ENCODE results near the gene TRAP1.

The TRAP1 gene

GRCh38 chr16:3759736-3760135 is 42.4 kb upstream of the TRAP1 start:
- DNase-seq (ENCODE audit: extremely low spot score) = no peak
- ChIA-PET POLR2A (no interaction called here), CTCF (no interaction called here)
- TF ChIP-seq FOXM1 (IDR thresholded peaks at IDR 0.05; ENCODE audit: borderline replicate concordance) (no peak), FOXA1 (IDR thresholded peaks at IDR 0.05) (no peak), LEF1 (IDR thresholded peaks at IDR 0.05; ENCODE audit: borderline replicate concordance) (no peak), ZNF384 (IDR thresholded peaks at IDR 0.05) (no peak), CTBP1 (IDR thresholded peaks at IDR 0.05; ENCODE audit: borderline replicate concordance) (no peak), PKNOX1 (IDR thresholded peaks at IDR 0.05) (no peak), NFRKB (IDR thresholded peaks at IDR 0.05) (no peak), ELF4 (IDR thresholded peaks at IDR 0.05) (no peak), BHLHE40 (IDR thresholded peaks at IDR 0.05; ENCODE audit: borderline replicate concordance) (no peak), L3MBTL2 (conservative IDR thresholded peaks at IDR 0.05) (no peak), SUZ12 (IDR thresholded peaks at IDR 0.05) (no peak), TARDBP (IDR thresholded peaks at IDR 0.05) (no peak), HDGF (IDR thresholded peaks at IDR 0.05; ENCODE audit: borderline replicate concordance) (no peak), FOXK2 (IDR thresholded peaks at IDR 0.05) (no peak)

DNA sequence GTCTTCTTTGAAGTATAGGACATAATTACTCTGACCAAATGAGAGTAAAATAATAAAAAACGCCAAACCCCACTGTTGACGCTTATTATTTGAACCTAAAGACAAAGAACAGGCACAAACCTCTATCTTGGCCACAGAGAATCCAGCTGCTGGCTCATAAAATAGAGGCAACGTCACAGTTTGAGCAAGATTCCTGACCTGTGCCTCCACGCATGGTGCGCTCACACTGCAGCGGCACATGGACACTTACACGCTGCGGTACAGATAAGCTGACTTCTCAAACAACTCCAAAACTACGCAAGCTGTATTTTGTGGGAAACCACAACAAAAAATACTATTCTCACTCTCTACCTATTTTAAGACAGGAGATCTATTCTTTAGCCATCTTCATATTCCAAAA is 38.8 kb upstream of the TRAP1 start:
- no peak for TF ChIP-seq SUZ12 (IDR thresholded peaks at IDR 0.05)
- no peak for TF ChIP-seq FOXA1 (IDR thresholded peaks at IDR 0.05)
- no peak for TF ChIP-seq LEF1 (IDR thresholded peaks at IDR 0.05; ENCODE audit: borderline replicate concordance)
- TF ChIP-seq ELF4 (IDR thresholded peaks at IDR 0.05) = no peak
- TF ChIP-seq ZNF384 (IDR thresholded peaks at IDR 0.05) = no peak
- no peak for TF ChIP-seq BHLHE40 (IDR thresholded peaks at IDR 0.05; ENCODE audit: borderline replicate concordance)
- no peak for TF ChIP-seq CTBP1 (IDR thresholded peaks at IDR 0.05; ENCODE audit: borderline replicate concordance)
- no peak for TF ChIP-seq FOXK2 (IDR thresholded peaks at IDR 0.05)
- TF ChIP-seq PKNOX1 (IDR thresholded peaks at IDR 0.05) = no peak
- TF ChIP-seq ARNT (IDR thresholded peaks at IDR 0.05) = no peak
- TF ChIP-seq NFRKB (IDR thresholded peaks at IDR 0.05) = no peak
- TF ChIP-seq SP1 (IDR thresholded peaks at IDR 0.05) = no peak
- TF ChIP-seq L3MBTL2 (conservative IDR thresholded peaks at IDR 0.05) = no peak
- TF ChIP-seq TARDBP (IDR thresholded peaks at IDR 0.05) = no peak
- TF ChIP-seq HDGF (IDR thresholded peaks at IDR 0.05; ENCODE audit: borderline replicate concordance) = no peak
- no peak for TF ChIP-seq FOXM1 (IDR thresholded peaks at IDR 0.05; ENCODE audit: borderline replicate concordance)
- CTCF ChIA-PET = no interaction called here
- POLR2A ChIA-PET = no interaction called here
- DNase-seq (ENCODE audit: extremely low spot score) = no peak

DNA sequence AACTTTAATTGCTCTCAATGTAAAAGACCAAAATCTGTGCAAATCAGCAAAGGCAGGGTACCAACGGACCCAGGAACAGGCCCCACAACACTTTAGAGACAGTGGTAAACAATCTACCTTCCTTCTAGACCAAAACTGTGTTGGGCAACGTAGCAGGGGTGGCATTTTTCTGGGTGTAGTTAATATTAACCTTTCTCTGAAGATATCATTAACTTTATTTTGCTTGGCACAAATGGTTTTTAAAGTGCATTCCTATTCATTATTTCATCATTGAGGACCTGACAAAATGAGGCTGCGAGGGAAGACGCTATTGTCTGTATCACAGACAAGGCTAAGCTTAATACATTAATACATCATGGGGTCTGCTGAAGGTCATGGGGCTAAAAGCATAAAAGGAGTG is 37.9 kb upstream of the TRAP1 start:
- POLR2A ChIA-PET = no interaction called here

DNA sequence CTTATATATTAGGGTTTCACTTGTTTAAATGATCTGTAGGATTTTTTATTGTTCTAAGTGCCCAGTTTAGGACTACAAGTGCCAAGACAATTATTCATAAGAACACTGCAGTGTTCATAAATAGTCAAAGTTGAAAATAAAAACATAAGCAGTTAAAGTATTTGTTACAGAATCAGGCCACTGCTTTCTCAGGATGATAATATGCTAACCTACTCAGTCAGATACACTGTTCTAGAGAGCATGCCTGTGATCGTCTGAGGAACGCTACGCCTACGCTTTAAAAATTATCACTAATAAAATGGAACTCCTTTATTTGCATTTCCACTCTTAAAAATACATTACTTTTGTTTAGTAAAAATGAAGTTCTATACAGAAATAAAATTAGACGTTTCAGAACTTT is 37.4 kb upstream of the TRAP1 start:
- TF ChIP-seq BHLHE40 (IDR thresholded peaks at IDR 0.05; ENCODE audit: borderline replicate concordance) (no peak), ARNT (IDR thresholded peaks at IDR 0.05) (no peak), FOXK2 (IDR thresholded peaks at IDR 0.05) (no peak), CTBP1 (IDR thresholded peaks at IDR 0.05; ENCODE audit: borderline replicate concordance) (no peak), FOXM1 (IDR thresholded peaks at IDR 0.05; ENCODE audit: borderline replicate concordance) (no peak)
- CTCF ChIA-PET = no interaction called here
- DNase-seq (ENCODE audit: extremely low spot score) = no peak
- POLR2A ChIA-PET = no interaction called here

More for the DNA sequence above, 37.9 kb upstream of the TRAP1 start:
- DNase-seq (ENCODE audit: extremely low spot score) = no peak
- TF ChIP-seq ARNT (IDR thresholded peaks at IDR 0.05) (no peak), ELF4 (IDR thresholded peaks at IDR 0.05) (no peak), TARDBP (IDR thresholded peaks at IDR 0.05) (no peak), ZNF384 (IDR thresholded peaks at IDR 0.05) (no peak), SUZ12 (IDR thresholded peaks at IDR 0.05) (no peak), NFRKB (IDR thresholded peaks at IDR 0.05) (no peak), HDGF (IDR thresholded peaks at IDR 0.05; ENCODE audit: borderline replicate concordance) (no peak), CTBP1 (IDR thresholded peaks at IDR 0.05; ENCODE audit: borderline replicate concordance) (no peak), PKNOX1 (IDR thresholded peaks at IDR 0.05) (no peak)
- CTCF ChIA-PET = no interaction called here

DNA sequence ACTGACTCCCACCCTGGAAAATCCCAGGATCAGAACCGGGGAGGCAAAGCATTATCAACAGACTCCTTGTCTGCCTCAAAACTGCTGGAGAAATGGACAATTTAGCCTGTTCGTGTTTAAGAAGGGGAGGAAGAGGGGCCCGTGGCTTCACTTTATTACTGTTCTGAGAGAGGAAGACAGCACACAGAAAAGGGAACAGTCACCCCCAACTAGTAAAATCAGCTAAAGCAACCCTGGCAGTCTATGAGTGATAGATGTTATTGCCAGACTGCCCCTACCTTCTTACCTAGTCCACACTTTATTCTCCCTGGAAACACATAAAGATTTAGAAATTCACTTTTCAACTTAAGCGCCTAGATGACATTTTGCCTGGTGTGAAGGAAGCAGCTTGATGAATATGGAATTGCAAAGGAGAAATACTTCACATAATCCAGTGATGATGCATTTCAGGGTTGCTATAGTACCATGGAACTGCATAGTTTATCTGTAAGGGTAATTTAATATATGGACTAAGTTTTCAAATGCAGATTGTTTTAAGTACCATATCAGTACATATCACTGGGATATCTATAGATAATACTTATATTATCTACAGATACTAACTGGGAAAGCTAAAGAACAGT is 36.9 kb upstream of the TRAP1 start:
- no peak for TF ChIP-seq TARDBP (IDR thresholded peaks at IDR 0.05)
- TF ChIP-seq SUZ12 (IDR thresholded peaks at IDR 0.05) = no peak
- no peak for TF ChIP-seq ARNT (IDR thresholded peaks at IDR 0.05)
- CTCF ChIA-PET = no interaction called here
- no peak for DNase-seq (ENCODE audit: extremely low spot score)
- POLR2A ChIA-PET = no interaction called here

- CTCF ChIA-PET = no interaction called here
- POLR2A ChIA-PET = no interaction called here
- TF ChIP-seq TARDBP (IDR thresholded peaks at IDR 0.05) = no peak
- no peak for TF ChIP-seq FOXK2 (IDR thresholded peaks at IDR 0.05)
- DNase-seq (ENCODE audit: extremely low spot score) = no peak
Observed at GRCh38 chr16:3752984-3753383, 35.7 kb upstream of the TRAP1 start.

GRCh38 chr16:3751878-3752277 is 34.6 kb upstream of the TRAP1 start:
- CTCF ChIA-PET = no interaction called here
- DNase-seq (ENCODE audit: extremely low spot score) = no peak
- TF ChIP-seq FOXA1 (IDR thresholded peaks at IDR 0.05) (no peak), FOXK2 (IDR thresholded peaks at IDR 0.05) (no peak), ARNT (IDR thresholded peaks at IDR 0.05) (no peak), L3MBTL2 (conservative IDR thresholded peaks at IDR 0.05) (no peak), SP1 (IDR thresholded peaks at IDR 0.05) (no peak)
- POLR2A ChIA-PET = no interaction called here
